ENCODE data around the gene CD244.
A peak's percentile ranks its signal among the peaks of the same experiment; 100 is the strongest.
"Not testable (repeated sequence)": the region's sequence is repeated elsewhere in the genome, so short reads cannot be mapped to it uniquely, and the experiment has no call there.

CD244 gene

GRCh38 chr1:160862203-160863060, at the start of gene CD244:
Gene CD244, minus strand, starts transcription at chr1:160862887. Its CDS starts 210 bp downstream, at chr1:160862677.
- DNase-seq: no peak

- no peak for DNase-seq
Measured at GRCh38 chr1:160911925-160912324, 49.2 kb upstream of the CD244 start.

- DNase-seq: peak in 1 of 3 experiments; percentile 41
Measured at GRCh38 chr1:160911441-160911840, 48.8 kb upstream of the CD244 start.

- peak in 2 of 3 experiments; percentile 10 to 61 for DNase-seq
Measured at GRCh38 chr1:160910170-160910750, 47.6 kb upstream of the CD244 start.

- DNase-seq: no peak
Measured at GRCh38 chr1:160907976-160908375, 45.3 kb upstream of the CD244 start.

- DNase-seq: no peak
Measured at GRCh38 chr1:160905617-160905989, 42.9 kb upstream of the CD244 start.

GRCh38 chr1:160904783-160905616, 42.3 kb upstream of the CD244 start:
- no peak for DNase-seq

- not testable (repeated sequence) for DNase-seq
Measured at GRCh38 chr1:160902251-160902650, 39.6 kb upstream of the CD244 start.

- no peak for DNase-seq
Measured at GRCh38 chr1:160901768-160902167, 39.1 kb upstream of the CD244 start.

GRCh38 chr1:160900683-160901082, 38.0 kb upstream of the CD244 start:
- not testable (repeated sequence) for DNase-seq

GRCh38 chr1:160894368-160895135, 31.9 kb upstream of the CD244 start:
- not testable (repeated sequence) for DNase-seq

GRCh38 chr1:160891474-160891873, 28.8 kb upstream of the CD244 start:
- DNase-seq: no peak

GRCh38 chr1:160888926-160889325, 26.2 kb upstream of the CD244 start:
- DNase-seq: no peak

GRCh38 chr1:160887071-160887470, 24.4 kb upstream of the CD244 start:
- DNase-seq: no peak

- no peak for DNase-seq
Measured at GRCh38 chr1:160885042-160885441, 22.4 kb upstream of the CD244 start, which contains the start of gene ITLN1. Gene ITLN1, minus strand, starts transcription at chr1:160885180. Its CDS starts 303 bp downstream, at chr1:160884877.

GRCh38 chr1:160884579-160884978, 21.9 kb upstream of the CD244 start:
- DNase-seq: no peak

- no peak for DNase-seq
Measured at GRCh38 chr1:160883581-160884513, 21.2 kb upstream of the CD244 start.

GRCh38 chr1:160882582-160882981, 19.9 kb upstream of the CD244 start:
- no peak for DNase-seq

GRCh38 chr1:160881264-160881663, 18.6 kb upstream of the CD244 start:
- not testable (repeated sequence) for DNase-seq

- DNase-seq: no peak
Measured at GRCh38 chr1:160880216-160880615, 17.5 kb upstream of the CD244 start.

- no peak for DNase-seq
Measured at GRCh38 chr1:160879056-160879455, 16.4 kb upstream of the CD244 start.
